IgD-negative memory B cell (primary cell): ENCODE data around the gene GRB2. TPM values are rescaled to one million over a fixed set of nuclear protein-coding genes. Genes with fewer than 3 reads are reported as not detected.
A peak's percentile ranks its signal among the peaks of the same experiment; 100 is the strongest.

Source experiments
- H3K27ac Mint-ChIP-seq, 3 donors: one replicate each; pipeline ENCODE4 v1.8.0; 2020 to 2022; ENCODE audit warnings: mild to moderate bottlenecking in 3 of 3, mixed read lengths in 3 of 3, moderate library complexity in 1 of 3
- H3K27me3 Mint-ChIP-seq: one replicate; pipeline ENCODE4 v1.8.0; 2021; ENCODE audit warnings: mixed read lengths
- H3K36me3 Mint-ChIP-seq: one replicate; pipeline ENCODE4 v1.8.0; 2020; ENCODE audit warnings: mild to moderate bottlenecking, mixed read lengths
- H3K4me1 Mint-ChIP-seq, 3 donors: one replicate each; pipeline ENCODE4 v1.8.0; 2020 to 2022; ENCODE audit warnings: mixed read lengths in 3 of 3, mild to moderate bottlenecking in 1 of 3
- H3K4me3 Mint-ChIP-seq, 4 donors: one replicate each; pipeline ENCODE4 v1.8.0; 2020 to 2022; ENCODE audit warnings: mild to moderate bottlenecking in 4 of 4, mixed read lengths in 4 of 4, moderate library complexity in 3 of 4
- H3K9me3 Mint-ChIP-seq, 3 donors: one replicate each; pipeline ENCODE4 v1.8.0; 2020 to 2021; ENCODE audit warnings: mixed read lengths in 3 of 3, mild to moderate bottlenecking in 1 of 3
- polyA plus RNA-seq: library from polyadenylated mRNA; unstranded; fragments of 300-500 nt; fragmentation: Illumina TruSeq; gene quantifications from one replicate; pipeline ENCODE4 v1.2.3, GENCODE V29; 2021

Gene GRB2
- polyA plus RNA-seq, 1 donor from 2014 or later: 333 TPM

GRCh38 chr17:75430159-75430974, 24.9 kb upstream of the GRB2 start:
- Mint-ChIP-seq H3K4me1 (peaks cover 4 to 9% (median 5%) of the 10 kb centered on the region in 3 donors), H3K27me3 (no peaks in the 10 kb centered on the region), H3K36me3 (peaks cover 5% of the 10 kb centered on the region), H3K27ac (no peak overlapping the region), H3K9me3 (no peaks in the 10 kb centered on the region), H3K4me3 (no peak overlapping the region)

- Mint-ChIP-seq H3K9me3 (peaks cover 0 to 2% (median 0%) of the 10 kb centered on the region in 3 donors), H3K4me1 (peaks cover 4 to 9% (median 5%) of the 10 kb centered on the region in 3 donors), H3K27me3 (no peaks in the 10 kb centered on the region)
Measured at GRCh38 chr17:75428543-75429469, 23.3 kb upstream of the GRB2 start.

GRCh38 chr17:75418531-75418930, 13.1 kb upstream of the GRB2 start:
- no peaks in the 10 kb centered on the region for H3K36me3 Mint-ChIP-seq
- no peak overlapping the region for H3K4me3 Mint-ChIP-seq
- H3K4me1 Mint-ChIP-seq: peaks cover 0 to 4% (median 0%) of the 10 kb centered on the region in 3 donors
- peaks cover 4% of the 10 kb centered on the region for H3K27me3 Mint-ChIP-seq
- H3K9me3 Mint-ChIP-seq: no peaks in the 10 kb centered on the region
- H3K27ac Mint-ChIP-seq: no peak overlapping the region

More at GRCh38 chr17:75428543-75429469, 23.3 kb upstream of the GRB2 start:
- no peak overlapping the region for H3K4me3 Mint-ChIP-seq
- peaks cover 5% of the 10 kb centered on the region for H3K36me3 Mint-ChIP-seq
- H3K27ac Mint-ChIP-seq: no peak overlapping the region

- Mint-ChIP-seq H3K4me1 (peaks cover 6 to 11% (median 8%) of the 10 kb centered on the region in 3 donors), H3K9me3 (no peaks in the 10 kb centered on the region), H3K27me3 (peaks cover 4% of the 10 kb centered on the region), H3K36me3 (no peaks in the 10 kb centered on the region), H3K4me3 (no peak overlapping the region), H3K27ac (no peak overlapping the region)
Measured at GRCh38 chr17:75417054-75417580, 11.6 kb upstream of the GRB2 start.

- Mint-ChIP-seq H3K27me3 (peaks cover 4% of the 10 kb centered on the region), H3K9me3 (no peaks in the 10 kb centered on the region), H3K4me1 (peaks cover 6 to 13% (median 10%) of the 10 kb centered on the region in 3 donors), H3K36me3 (no peaks in the 10 kb centered on the region), H3K27ac (no peak overlapping the region), H3K4me3 (no peak overlapping the region)
Measured at GRCh38 chr17:75416006-75416405, 10.5 kb upstream of the GRB2 start.

GRCh38 chr17:75414488-75414887, 9.0 kb upstream of the GRB2 start:
- H3K4me3 Mint-ChIP-seq: no peak overlapping the region
- H3K27ac Mint-ChIP-seq: no peak overlapping the region
- H3K36me3 Mint-ChIP-seq: no peaks in the 10 kb centered on the region
- H3K4me1 Mint-ChIP-seq: peaks cover 6 to 16% (median 10%) of the 10 kb centered on the region in 3 donors
- no peaks in the 10 kb centered on the region for H3K9me3 Mint-ChIP-seq
- peaks cover 2% of the 10 kb centered on the region for H3K27me3 Mint-ChIP-seq

- peak overlapping the region in 1 of 3 donors; percentile 53 for H3K27ac Mint-ChIP-seq
- H3K36me3 Mint-ChIP-seq: no peaks in the 10 kb centered on the region
- H3K4me3 Mint-ChIP-seq: peak overlapping the region in 3 of 4 donors; percentile 39 to 66 (median 39)
- H3K27me3 Mint-ChIP-seq: no peaks in the 10 kb centered on the region
- H3K9me3 Mint-ChIP-seq: no peaks in the 10 kb centered on the region
- H3K4me1 Mint-ChIP-seq: peaks cover 10 to 14% (median 11%) of the 10 kb centered on the region in 3 donors
Measured at GRCh38 chr17:75412455-75413317, 7.2 kb upstream of the GRB2 start.

- H3K27me3 Mint-ChIP-seq: no peaks in the 10 kb centered on the region
- no peaks in the 10 kb centered on the region for H3K9me3 Mint-ChIP-seq
- H3K36me3 Mint-ChIP-seq: no peaks in the 10 kb centered on the region
- H3K27ac Mint-ChIP-seq: no peak overlapping the region
- peaks cover 13 to 17% (median 14%) of the 10 kb centered on the region in 3 donors for H3K4me1 Mint-ChIP-seq
- peak overlapping the region in 1 of 4 donors; percentile 11 for H3K4me3 Mint-ChIP-seq
Measured at GRCh38 chr17:75411328-75412067, 6.0 kb upstream of the GRB2 start.

- peaks cover 21 to 24% (median 22%) of the 10 kb centered on the region in 3 donors for H3K4me1 Mint-ChIP-seq
- H3K4me3 Mint-ChIP-seq: no peak overlapping the region
- peak overlapping the region in 1 of 3 donors; percentile 12 for H3K27ac Mint-ChIP-seq
- H3K27me3 Mint-ChIP-seq: no peaks in the 10 kb centered on the region
- H3K9me3 Mint-ChIP-seq: no peaks in the 10 kb centered on the region
- no peaks in the 10 kb centered on the region for H3K36me3 Mint-ChIP-seq
Measured at GRCh38 chr17:75410141-75410540, 4.7 kb upstream of the GRB2 start.

GRCh38 chr17:75407655-75408352, 2.3 kb upstream of the GRB2 start:
- no peak overlapping the region for H3K27ac Mint-ChIP-seq

GRCh38 chr17:75406222-75406615, 741 bp upstream of the GRB2 start:
- H3K9me3 Mint-ChIP-seq: no peaks in the 10 kb centered on the region
- no peaks in the 10 kb centered on the region for H3K36me3 Mint-ChIP-seq
- H3K4me3 Mint-ChIP-seq: peak overlapping the region; percentile 94 to 99 (median 96)
- H3K4me1 Mint-ChIP-seq: peaks cover 27 to 37% (median 27%) of the 10 kb centered on the region in 3 donors
- H3K27ac Mint-ChIP-seq: peak overlapping the region; percentile 92 to 96 (median 94)
- no peaks in the 10 kb centered on the region for H3K27me3 Mint-ChIP-seq

More at GRCh38 chr17:75407655-75408352, 2.3 kb upstream of the GRB2 start:
- Mint-ChIP-seq H3K9me3 (no peaks in the 10 kb centered on the region), H3K4me1 (peaks cover 25 to 29% (median 26%) of the 10 kb centered on the region in 3 donors), H3K27me3 (no peaks in the 10 kb centered on the region), H3K36me3 (no peaks in the 10 kb centered on the region), H3K4me3 (peak overlapping the region in 2 of 4 donors; percentile 22 to 28)

- H3K27ac Mint-ChIP-seq: peak overlapping the region; percentile 92 to 96 (median 94)
- no peaks in the 10 kb centered on the region for H3K27me3 Mint-ChIP-seq
Measured at GRCh38 chr17:75404731-75405364, 630 bp downstream of the GRB2 start.

More at GRCh38 chr17:75404731-75405364, 630 bp downstream of the GRB2 start:
- Mint-ChIP-seq H3K9me3 (no peaks in the 10 kb centered on the region), H3K4me3 (peak overlapping the region; percentile 94 to 99 (median 96)), H3K36me3 (peaks cover 3% of the 10 kb centered on the region), H3K4me1 (peaks cover 32 to 43% (median 37%) of the 10 kb centered on the region in 3 donors)
